Ovary (tissue), 3 donors: ENCODE data around the gene DMAC2.

Experiments
- EP300 ChIP-seq: sonication (generic); formaldehyde crosslinking; IDR thresholded peaks from one replicate; pipeline ENCODE4 v1.6.1; 2017; ENCODE audit warnings: antibody characterized with exemption
- TF ChIP-seq, protein P1 (sequence below), 3 donors: fragments of 450-650 bp in 2 of 3; fragments of 200-600 bp in 1 of 3; IDR thresholded peaks; one replicate each; pipeline versions ENCODE4 v1.5.1 to v1.8.0; 2016 to 2022; ENCODE audit warnings: antibody characterized with exemption in 3 of 3, mild to moderate bottlenecking in 1 of 3
- donor health status: DM: no; HTN: no; CAD: no.

DNA sequence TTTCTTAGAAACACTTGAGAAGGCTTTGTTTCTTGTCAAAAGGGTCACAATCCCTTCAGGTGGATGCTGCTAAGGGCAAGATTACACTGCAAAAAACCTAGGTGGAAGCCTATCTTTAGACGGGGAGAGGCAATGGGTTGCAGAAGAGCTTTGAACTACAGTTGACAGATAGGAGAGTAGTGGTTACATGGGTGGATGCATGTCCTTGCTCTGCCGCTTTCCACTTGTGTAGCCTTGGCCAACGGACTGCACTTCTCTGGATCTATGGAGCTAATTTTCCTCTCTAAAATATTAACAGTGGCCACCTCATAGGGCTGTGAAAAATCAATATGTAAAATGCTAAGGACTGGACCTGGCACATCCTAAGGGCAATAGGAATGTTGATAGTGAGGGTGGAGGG is 41.1 kb downstream of the DMAC2 start:
- TF ChIP-seq, protein P1, sequence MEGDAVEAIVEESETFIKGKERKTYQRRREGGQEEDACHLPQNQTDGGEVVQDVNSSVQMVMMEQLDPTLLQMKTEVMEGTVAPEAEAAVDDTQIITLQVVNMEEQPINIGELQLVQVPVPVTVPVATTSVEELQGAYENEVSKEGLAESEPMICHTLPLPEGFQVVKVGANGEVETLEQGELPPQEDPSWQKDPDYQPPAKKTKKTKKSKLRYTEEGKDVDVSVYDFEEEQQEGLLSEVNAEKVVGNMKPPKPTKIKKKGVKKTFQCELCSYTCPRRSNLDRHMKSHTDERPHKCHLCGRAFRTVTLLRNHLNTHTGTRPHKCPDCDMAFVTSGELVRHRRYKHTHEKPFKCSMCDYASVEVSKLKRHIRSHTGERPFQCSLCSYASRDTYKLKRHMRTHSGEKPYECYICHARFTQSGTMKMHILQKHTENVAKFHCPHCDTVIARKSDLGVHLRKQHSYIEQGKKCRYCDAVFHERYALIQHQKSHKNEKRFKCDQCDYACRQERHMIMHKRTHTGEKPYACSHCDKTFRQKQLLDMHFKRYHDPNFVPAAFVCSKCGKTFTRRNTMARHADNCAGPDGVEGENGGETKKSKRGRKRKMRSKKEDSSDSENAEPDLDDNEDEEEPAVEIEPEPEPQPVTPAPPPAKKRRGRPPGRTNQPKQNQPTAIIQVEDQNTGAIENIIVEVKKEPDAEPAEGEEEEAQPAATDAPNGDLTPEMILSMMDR (IDR thresholded peaks at IDR 0.05): no peak
- no peak for TF ChIP-seq EP300
